H1 (cell line): ENCODE data around the gene CFAP100. TPM values are rescaled to one million over a fixed set of nuclear protein-coding genes. Genes with fewer than 3 reads are reported as not detected.

ENCODE experiments used
- CREB1 ChIP-seq: IDR thresholded peaks from 2 replicates; pipeline ENCODE4 v1.6.1; 2012; ENCODE audit warnings: inconsistent platforms
- HDAC2 ChIP-seq, 2 experiments: fragments of 300-600 bp in 1 of 2; sonication (generic) in 1 of 2; IDR thresholded peaks; 2 replicates each; pipeline ENCODE4 v1.6.1; 2011 to 2012; ENCODE audit warnings: low read depth in 2 of 2, low read length in 2 of 2, mild to moderate bottlenecking in 2 of 2, moderate library complexity in 2 of 2, borderline replicate concordance in 1 of 2, inconsistent platforms in 1 of 2
- RNF2 ChIP-seq: fragments of 200-900, 300-1000 bp; sonication (generic); IDR thresholded peaks from 2 replicates; pipeline ENCODE4 v1.7.1; 2016; ENCODE audit warnings: borderline replicate concordance, low read depth, mild to moderate bottlenecking, antibody characterized with exemption, low read length; ENCODE audit not compliant: poor library complexity, severe bottlenecking; ENCODE audit errors: missing control alignments
- SIRT6 ChIP-seq: IDR thresholded peaks from one replicate; pipeline ENCODE4 v1.7.1; 2012; ENCODE audit warnings: low read length, inconsistent platforms
- SP1 ChIP-seq: IDR thresholded peaks from 2 replicates; pipeline ENCODE4 v1.6.1; 2011; ENCODE audit warnings: low read depth, low read length
- SP4 ChIP-seq: IDR thresholded peaks from 2 replicates; pipeline ENCODE4 v1.6.1; 2012; ENCODE audit warnings: low read length, inconsistent platforms
- YY1 ChIP-seq: IDR thresholded peaks from 2 replicates; pipeline ENCODE4 v1.6.1; 2011; ENCODE audit warnings: low read depth, mild to moderate bottlenecking, low read length
- polyA plus RNA-seq, 7 experiments: library from polyadenylated mRNA; depleted of rRNA in 3 of 7; stranded (reverse) in 5 of 7; unstranded in 2 of 7; fragments of >200 nt in 5 of 7; fragments of 200-250 nt in 2 of 7; gene quantifications; 1 replicate in 5 of 7; 2 replicates in 1 of 7; 4 replicates in 1 of 7; pipeline versions ENCODE4 v1.2.1 to v1.2.3, GENCODE V29; 2011 to 2013; ENCODE audit warnings: missing spikeins in 2 of 7, mixed read lengths in 2 of 7
- total RNA-seq: library from RNA; stranded (reverse); fragmentation: NEBNext Ultra II Directional; extraction: Animal tissue kit (Norgen Biotek cat#: 25700); gene quantifications from 2 replicates; pipeline ENCODE4 v1.2.1, GENCODE V29; 2021

Gene CFAP100
- total and polyA plus RNA-seq, 2 of the 8 experiments (the other 6 are each of a cell fraction or from before 2014, with no cell fraction given) = 0.17 TPM; not detected in 1

DNA sequence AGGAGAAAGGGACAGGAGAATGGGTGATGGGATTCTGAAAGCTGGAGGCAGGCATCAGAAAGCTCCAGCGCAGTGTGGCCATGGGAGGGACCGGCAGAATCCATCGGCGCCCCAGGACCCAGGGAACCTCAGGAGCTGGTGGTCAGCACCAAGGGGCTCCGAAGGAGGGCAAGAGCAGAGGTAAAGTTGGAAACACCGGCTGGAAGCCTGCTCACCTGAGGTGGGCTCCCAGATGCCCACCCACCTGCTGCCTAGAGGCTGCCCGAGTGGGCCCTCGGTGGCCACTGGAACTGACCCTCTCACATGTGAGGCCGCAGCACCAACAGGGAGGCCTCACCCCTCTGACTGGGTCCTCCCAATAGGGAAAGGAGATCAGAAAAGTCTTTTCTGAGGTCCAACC is 91.2 kb downstream of the CFAP100 start (continued):
- TF ChIP-seq RNF2 (no peak), CREB1 (no peak), SP4 (no peak), HDAC2 (IDR thresholded peaks at IDR 0.05; ENCODE audit: borderline replicate concordance in 1 of 2, low read depth in 2 of 2, low read length in 2 of 2) (no peak), SP1 (no peak), YY1 (no peak), SIRT6 (no peak)

Other genes starting within 250 kb of the CFAP100 start
- 1.6 TPM in 2 replicates for gene ALDH1L1, start 214.3 kb upstream of the CFAP100 start, total RNA-seq
- gene ALDH1L1, start 214.3 kb upstream of the CFAP100 start, polyA plus RNA-seq (2011; rRNA removed) = 0.98 and 1.6 TPM in 2 replicates
- 17.4 and 19.5 TPM in 2 replicates for gene KLF15, start 37.5 kb upstream of the CFAP100 start, total RNA-seq
- gene KLF15, start 37.5 kb upstream of the CFAP100 start, polyA plus RNA-seq (2011; rRNA removed) = 15.7 and 27.1 TPM in 2 replicates
- 23.0 and 24.3 TPM in 2 replicates for gene ZXDC, start 81.0 kb downstream of the CFAP100 start, total RNA-seq
- 12.7 and 19.1 TPM in 2 replicates for gene ZXDC, start 81.0 kb downstream of the CFAP100 start, polyA plus RNA-seq (2011; rRNA removed)
- not detected in 2 replicates for gene UROC1, start 122.9 kb downstream of the CFAP100 start, total RNA-seq
- 0.03 and 0.09 TPM in 2 replicates for gene UROC1, start 122.9 kb downstream of the CFAP100 start, polyA plus RNA-seq (2011; rRNA removed)
- gene CHST13, start 129.2 kb downstream of the CFAP100 start, total RNA-seq = 5.4 and 5.9 TPM in 2 replicates
- gene CHST13, start 129.2 kb downstream of the CFAP100 start, polyA plus RNA-seq (2011; rRNA removed) = 11.7 and 15.6 TPM in 2 replicates
- not detected in 2 replicates for gene C3orf22, start 164.0 kb downstream of the CFAP100 start, total RNA-seq
- not detected in 2 replicates for gene C3orf22, start 164.0 kb downstream of the CFAP100 start, polyA plus RNA-seq (2011; rRNA removed)